ENCODE data around the gene COG5.

COG5 gene

GRCh38 chr7:107304063-107304462, 259.7 kb downstream of the COG5 start:
- Mint-ChIP-seq H3K4me3 (no peak overlapping the region), H3K9me3 (no peaks in the 10 kb centered on the region)
- TF ChIP-seq CTCF (IDR thresholded peaks at IDR 0.05): no peak

DNA sequence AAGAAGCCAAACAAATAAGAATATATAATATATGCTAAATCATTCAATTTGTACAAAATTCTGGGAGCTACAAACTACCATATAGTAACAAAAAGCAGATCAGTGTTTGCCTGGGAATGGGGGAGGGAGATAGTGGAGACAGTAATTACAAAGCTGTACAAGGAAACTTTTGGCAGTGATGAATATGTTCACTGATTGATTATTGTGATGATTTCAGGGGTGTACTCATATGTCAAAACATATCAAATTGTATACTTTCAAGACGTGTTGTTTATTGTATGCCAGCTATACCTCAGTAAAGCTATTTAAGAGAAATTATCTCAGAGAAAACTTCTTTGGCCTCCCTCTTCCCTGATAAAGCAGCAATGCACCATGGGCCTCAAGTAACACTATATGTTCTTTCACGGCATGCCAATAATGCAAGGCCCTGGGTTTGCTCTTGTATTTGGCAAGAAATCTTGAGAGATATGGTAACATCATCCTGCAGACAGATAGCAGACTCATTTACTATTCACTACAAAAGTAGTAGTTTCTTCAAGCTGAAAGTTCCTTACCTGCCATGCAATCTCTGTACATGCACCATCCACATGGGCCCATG, 261.4 kb downstream of the COG5 start:
- H3K36me3 Mint-ChIP-seq (ENCODE audit: low read depth): peaks cover 5% of the 10 kb centered on the region
- H3K9me3 Mint-ChIP-seq: no peaks in the 10 kb centered on the region

More at GRCh38 chr7:107304063-107304462, 259.7 kb downstream of the COG5 start:
- Mint-ChIP-seq H3K36me3 (ENCODE audit: low read depth) (no peaks in the 10 kb centered on the region), H3K27me3 (ENCODE audit: low read depth, poor library complexity) (no peaks in the 10 kb centered on the region), H3K27ac (no peak overlapping the region), H3K4me1 (no peaks in the 10 kb centered on the region)
- DNase-seq: no peak

DNA sequence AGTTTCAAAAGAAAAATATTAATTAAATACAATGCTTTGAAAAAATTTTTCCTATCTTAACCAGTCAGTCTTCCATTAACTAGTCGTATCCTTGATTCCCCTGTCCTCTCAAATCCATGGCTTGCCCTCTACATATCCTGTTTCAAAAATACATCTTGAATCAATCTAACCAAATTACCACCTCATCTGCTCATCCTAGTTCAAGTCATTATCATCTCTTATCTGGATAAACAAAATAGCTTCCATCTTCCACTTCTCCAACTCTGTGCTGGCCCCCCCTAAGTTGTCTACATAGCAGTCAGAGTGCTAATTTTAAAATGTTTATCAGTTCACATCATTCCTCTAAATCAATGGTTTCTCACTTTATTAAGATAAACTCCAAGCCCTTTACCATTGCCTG, 269.5 kb downstream of the COG5 start:
- Mint-ChIP-seq H3K36me3 (ENCODE audit: low read depth) (peaks cover 47% of the 10 kb centered on the region), H3K9me3 (no peaks in the 10 kb centered on the region), H3K4me3 (no peak overlapping the region), H3K27me3 (ENCODE audit: low read depth, poor library complexity) (no peaks in the 10 kb centered on the region), H3K4me1 (no peaks in the 10 kb centered on the region), H3K27ac (no peak overlapping the region)
- no peak for DNase-seq
- no peak for TF ChIP-seq CTCF (IDR thresholded peaks at IDR 0.05)

More for the DNA sequence above, 261.4 kb downstream of the COG5 start:
- TF ChIP-seq CTCF (IDR thresholded peaks at IDR 0.05): no peak
- Mint-ChIP-seq H3K4me3 (no peak overlapping the region), H3K27ac (no peak overlapping the region), H3K27me3 (ENCODE audit: low read depth, poor library complexity) (no peaks in the 10 kb centered on the region), H3K4me1 (no peaks in the 10 kb centered on the region)
- DNase-seq: no peak

- Mint-ChIP-seq H3K4me1 (no peaks in the 10 kb centered on the region), H3K9me3 (no peaks in the 10 kb centered on the region), H3K4me3 (no peak overlapping the region), H3K36me3 (ENCODE audit: low read depth) (peaks cover 46% of the 10 kb centered on the region), H3K27me3 (ENCODE audit: low read depth, poor library complexity) (no peaks in the 10 kb centered on the region), H3K27ac (no peak overlapping the region)
- DNase-seq: no peak
- TF ChIP-seq CTCF (IDR thresholded peaks at IDR 0.05): no peak
Observed at GRCh38 chr7:107292591-107292990, 271.1 kb downstream of the COG5 start.

GRCh38 chr7:107291434-107291833, 272.3 kb downstream of the COG5 start:
- Mint-ChIP-seq H3K27me3 (ENCODE audit: low read depth, poor library complexity) (no peaks in the 10 kb centered on the region), H3K4me3 (no peak overlapping the region), H3K27ac (no peak overlapping the region), H3K36me3 (ENCODE audit: low read depth) (peaks cover 44% of the 10 kb centered on the region), H3K4me1 (no peaks in the 10 kb centered on the region), H3K9me3 (no peaks in the 10 kb centered on the region)
- no peak for DNase-seq
- no peak for TF ChIP-seq CTCF (IDR thresholded peaks at IDR 0.05)
